8988T (cell line): Measurements from ENCODE around the gene UPF1.

ENCODE experiments used
- DNase-seq: peaks from one replicate; pipeline ENCODE4 v3.0.0; 2011

UPF1 gene

GRCh38 chr19:18878058-18878797 is 46.5 kb downstream of the UPF1 start:
- no peak for DNase-seq

GRCh38 chr19:18878858-18879578 is 47.3 kb downstream of the UPF1 start:
- no peak for DNase-seq

GRCh38 chr19:18879579-18880373 is 48.0 kb downstream of the UPF1 start:
- no peak for DNase-seq

GRCh38 chr19:18881491-18881890 is 49.7 kb downstream of the UPF1 start:
- no peak for DNase-seq

GRCh38 chr19:18883526-18884304 is 52.0 kb downstream of the UPF1 start:
- no peak for DNase-seq

- no peak for DNase-seq
These were observed 55.2 kb downstream of the UPF1 start for GRCh38 chr19:18886972-18887371.

GRCh38 chr19:18889949-18890745 is 58.4 kb downstream of the UPF1 start:
- DNase-seq, result no peak

- DNase-seq, result no peak
These were observed 62.0 kb downstream of the UPF1 start for GRCh38 chr19:18893587-18894253.

GRCh38 chr19:18894254-18895037 is 62.7 kb downstream of the UPF1 start:
- DNase-seq, result peak; percentile 81

GRCh38 chr19:18895038-18895823 is 63.5 kb downstream of the UPF1 start:
- DNase-seq, result peak; percentile 98

GRCh38 chr19:18895824-18896341 is 64.1 kb downstream of the UPF1 start, which contains the start of gene CERS1:
Gene CERS1, minus strand, starts transcription at chr19:18896158. Its CDS starts 86 bp downstream, at chr19:18896072.
- peak; percentile 95 for DNase-seq

GRCh38 chr19:18896421-18896841 is 64.7 kb downstream of the UPF1 start:
- DNase-seq, result peak; percentile 60

GRCh38 chr19:18897094-18898029 is 65.6 kb downstream of the UPF1 start:
- DNase-seq, result no peak

- DNase-seq, result no peak
These were observed 66.4 kb downstream of the UPF1 start for GRCh38 chr19:18898081-18898606.

- DNase-seq, result no peak
These were observed 67.0 kb downstream of the UPF1 start for GRCh38 chr19:18898607-18899408.

- DNase-seq, result no peak
These were observed 68.1 kb downstream of the UPF1 start for GRCh38 chr19:18899624-18900560.
